Prostate gland (tissue), 2 donors: Measurements from ENCODE around the gene FOXR1.

Experiments used
- CTCF ChIP-seq, 4 experiments: fragments of 200-600 bp in 2 of 4; fragments of 450-650 bp in 2 of 4; sonication (generic) in 2 of 4; IDR thresholded peaks; 1 replicate in 3 of 4; 2 replicates in 1 of 4; pipeline ENCODE4 v1.5.1; 2016 to 2019; ENCODE audit warnings: antibody characterized with exemption in 4 of 4, mild to moderate bottlenecking in 2 of 4, moderate library complexity in 2 of 4
- POLR2A ChIP-seq: fragments of 450-650 bp; IDR thresholded peaks from one replicate; pipeline ENCODE4 v1.6.1; 2016; ENCODE audit warnings: antibody characterized with exemption, mild to moderate bottlenecking
- POLR2AphosphoS5 ChIP-seq: sonication (generic); formaldehyde crosslinking; IDR thresholded peaks from one replicate; pipeline ENCODE4 v1.6.1; 2017; ENCODE audit warnings: antibody characterized with exemption

- TF ChIP-seq CTCF (IDR thresholded peaks at IDR 0.05) (no peak), POLR2AphosphoS5 (no peak), POLR2A (no peak)
Measured at GRCh38 chr11:118996926-118997626, 25.5 kb downstream of the FOXR1 start.
